ENCODE data around the gene TMEM14C.

The TMEM14C gene

DNA sequence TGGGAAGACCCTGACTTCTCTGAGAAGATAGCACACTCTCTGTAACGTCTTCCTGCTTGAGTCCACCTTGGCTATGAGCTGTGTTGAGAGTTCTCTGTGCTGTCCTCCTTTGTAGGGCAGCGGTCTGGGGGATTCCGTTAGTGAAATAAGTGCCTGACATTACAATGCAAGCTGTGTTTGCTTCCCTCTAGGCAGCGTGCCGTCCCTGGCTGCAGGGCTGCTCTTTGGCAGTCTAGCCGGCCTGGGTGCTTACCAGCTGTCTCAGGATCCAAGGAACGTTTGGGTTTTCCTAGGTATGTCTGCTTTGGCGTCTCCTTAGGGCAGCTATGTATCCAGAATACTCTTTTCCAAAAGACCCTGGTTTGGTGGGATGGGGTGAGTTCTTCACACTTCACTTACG, 2.8 kb downstream of the TMEM14C start:
- Histone ChIP-seq H3F3A (ENCODE audit: low read depth) (no peaks in the 10 kb centered on the region), H2AFZ (ENCODE audit: low read length) (no peak overlapping the region), H3K4me2 (ENCODE audit: low read depth, low read length, poor library complexity, severe bottlenecking) (peak overlapping the region; percentile 90), H3K9ac (ENCODE audit: low read depth, low read length, poor library complexity, severe bottlenecking) (no peak overlapping the region), H4K20me1 (ENCODE audit: insufficient read depth, low read length, poor library complexity, severe bottlenecking) (no peaks in the 10 kb centered on the region), H3K9me3 (ENCODE audit: insufficient read depth, low read depth, low read length) (no peaks in the 10 kb centered on the region), H3K4me1 (ENCODE audit: insufficient read depth, low read length, poor library complexity, severe bottlenecking) (peaks cover 25% of the 10 kb centered on the region), H3K79me2 (ENCODE audit: insufficient read depth, low read length) (peaks cover 26% of the 10 kb centered on the region), H3K36me3 (ENCODE audit: insufficient read depth, low read length) (no peaks in the 10 kb centered on the region), H3K27me3 (ENCODE audit: insufficient read depth, low read length, poor library complexity, severe bottlenecking) (no peaks in the 10 kb centered on the region), H3K4me3 (ENCODE audit: low read length, poor library complexity, severe bottlenecking) (no peak overlapping the region), H3K9me2 (replicated peaks; ENCODE audit: low read depth, low read length) (no peaks in the 10 kb centered on the region)
- no peak for TF ChIP-seq EZH2phosphoT487 (IDR thresholded peaks at IDR 0.05; ENCODE audit: borderline replicate concordance)
- TF ChIP-seq, protein P1, sequence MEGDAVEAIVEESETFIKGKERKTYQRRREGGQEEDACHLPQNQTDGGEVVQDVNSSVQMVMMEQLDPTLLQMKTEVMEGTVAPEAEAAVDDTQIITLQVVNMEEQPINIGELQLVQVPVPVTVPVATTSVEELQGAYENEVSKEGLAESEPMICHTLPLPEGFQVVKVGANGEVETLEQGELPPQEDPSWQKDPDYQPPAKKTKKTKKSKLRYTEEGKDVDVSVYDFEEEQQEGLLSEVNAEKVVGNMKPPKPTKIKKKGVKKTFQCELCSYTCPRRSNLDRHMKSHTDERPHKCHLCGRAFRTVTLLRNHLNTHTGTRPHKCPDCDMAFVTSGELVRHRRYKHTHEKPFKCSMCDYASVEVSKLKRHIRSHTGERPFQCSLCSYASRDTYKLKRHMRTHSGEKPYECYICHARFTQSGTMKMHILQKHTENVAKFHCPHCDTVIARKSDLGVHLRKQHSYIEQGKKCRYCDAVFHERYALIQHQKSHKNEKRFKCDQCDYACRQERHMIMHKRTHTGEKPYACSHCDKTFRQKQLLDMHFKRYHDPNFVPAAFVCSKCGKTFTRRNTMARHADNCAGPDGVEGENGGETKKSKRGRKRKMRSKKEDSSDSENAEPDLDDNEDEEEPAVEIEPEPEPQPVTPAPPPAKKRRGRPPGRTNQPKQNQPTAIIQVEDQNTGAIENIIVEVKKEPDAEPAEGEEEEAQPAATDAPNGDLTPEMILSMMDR (conservative IDR thresholded peaks at IDR 0.05; ENCODE audit: low read length): no peak

DNA sequence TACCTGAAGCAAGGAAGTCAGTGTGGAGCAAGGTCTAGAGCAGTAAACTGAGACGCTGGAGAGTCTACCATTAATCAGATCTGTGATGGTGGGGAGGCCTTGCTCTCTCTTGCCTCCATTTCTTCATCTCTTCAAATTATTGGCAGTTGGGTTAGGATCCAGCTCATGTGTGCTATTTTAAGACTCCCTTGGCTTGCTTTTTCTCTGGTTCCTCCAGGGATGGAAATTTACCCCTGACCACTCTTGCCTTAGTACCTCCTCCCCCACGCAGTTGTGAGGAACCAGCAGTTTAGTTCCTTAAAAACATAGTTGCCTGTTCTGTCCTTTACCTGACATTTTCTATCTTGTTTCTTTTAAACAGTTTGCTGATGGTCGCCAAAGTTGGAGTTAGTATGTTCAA, 7.4 kb downstream of the TMEM14C start:
- H3K9me2 ChIP-seq (replicated peaks; ENCODE audit: low read depth, low read length): no peaks in the 10 kb centered on the region
- no peak overlapping the region for H3K4me2 ChIP-seq (ENCODE audit: low read depth, low read length, poor library complexity, severe bottlenecking)
- H3K4me3 ChIP-seq (ENCODE audit: low read length, poor library complexity, severe bottlenecking): no peak overlapping the region
- H3F3A ChIP-seq (ENCODE audit: low read depth): peaks cover 11% of the 10 kb centered on the region; the same call in 1 of the 2 replicates
- no peaks in the 10 kb centered on the region for H3K36me3 ChIP-seq (ENCODE audit: insufficient read depth, low read length)
- H2AFZ ChIP-seq (ENCODE audit: low read length): no peak overlapping the region
- H3K27me3 ChIP-seq (ENCODE audit: insufficient read depth, low read length, poor library complexity, severe bottlenecking): no peaks in the 10 kb centered on the region
- TF ChIP-seq EZH2phosphoT487 (IDR thresholded peaks at IDR 0.05; ENCODE audit: borderline replicate concordance): no peak
- TF ChIP-seq, protein P1 (conservative IDR thresholded peaks at IDR 0.05; ENCODE audit: low read length): no peak
- H3K9ac ChIP-seq (ENCODE audit: low read depth, low read length, poor library complexity, severe bottlenecking): no peak overlapping the region
- no peaks in the 10 kb centered on the region for H4K20me1 ChIP-seq (ENCODE audit: insufficient read depth, low read length, poor library complexity, severe bottlenecking)
- peaks cover 6% of the 10 kb centered on the region for H3K79me2 ChIP-seq (ENCODE audit: insufficient read depth, low read length)
- H3K9me3 ChIP-seq (ENCODE audit: insufficient read depth, low read depth, low read length): no peaks in the 10 kb centered on the region
- H3K4me1 ChIP-seq (ENCODE audit: insufficient read depth, low read length, poor library complexity, severe bottlenecking): peaks cover 17% of the 10 kb centered on the region

DNA sequence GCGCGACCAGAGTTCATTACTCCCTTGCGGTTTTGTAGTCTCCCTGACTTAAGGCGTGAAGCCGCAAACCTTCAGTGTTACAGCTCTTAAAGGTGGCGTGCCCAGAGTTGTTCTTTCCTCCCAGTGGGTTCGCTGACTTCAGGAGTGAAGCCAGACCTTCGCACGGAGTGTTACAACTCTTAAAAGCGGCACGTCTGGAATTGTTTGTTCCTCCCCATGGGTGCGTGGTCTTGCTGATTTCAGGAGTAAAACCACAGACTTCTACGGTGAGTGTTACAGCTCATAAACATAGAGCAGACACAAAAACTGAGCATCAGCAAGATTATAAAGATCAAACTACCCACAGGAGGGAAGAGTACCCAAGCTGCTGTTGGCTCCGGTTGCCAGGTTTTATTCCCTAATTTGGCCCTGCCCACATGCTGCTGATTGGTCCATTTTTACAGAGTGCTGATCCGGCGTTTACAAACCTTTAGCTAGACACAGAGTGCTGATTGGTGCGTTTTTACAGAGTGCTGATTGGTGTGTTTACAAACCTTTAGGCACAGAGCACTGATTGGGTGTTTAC, 10.4 kb downstream of the TMEM14C start:
- Histone ChIP-seq H3K4me3 (ENCODE audit: low read length, poor library complexity, severe bottlenecking) (peak overlapping the region; percentile 67), H3K9me3 (ENCODE audit: insufficient read depth, low read depth, low read length) (no peaks in the 10 kb centered on the region), H3K9me2 (replicated peaks; ENCODE audit: low read depth, low read length) (no peaks in the 10 kb centered on the region), H3K27me3 (ENCODE audit: insufficient read depth, low read length, poor library complexity, severe bottlenecking) (no peaks in the 10 kb centered on the region), H3K79me2 (ENCODE audit: insufficient read depth, low read length) (no peaks in the 10 kb centered on the region), H4K20me1 (ENCODE audit: insufficient read depth, low read length, poor library complexity, severe bottlenecking) (no peaks in the 10 kb centered on the region), H3K36me3 (ENCODE audit: insufficient read depth, low read length) (no peaks in the 10 kb centered on the region), H3K9ac (ENCODE audit: low read depth, low read length, poor library complexity, severe bottlenecking) (peak overlapping the region; percentile 40), H3K4me1 (ENCODE audit: insufficient read depth, low read length, poor library complexity, severe bottlenecking) (peaks cover 17% of the 10 kb centered on the region), H3F3A (ENCODE audit: low read depth) (peaks cover 11% of the 10 kb centered on the region; the same call in 1 of the 2 replicates), H2AFZ (ENCODE audit: low read length) (peak overlapping the region; percentile 62), H3K4me2 (ENCODE audit: low read depth, low read length, poor library complexity, severe bottlenecking) (peak overlapping the region; percentile 84)
- TF ChIP-seq, protein P1 (conservative IDR thresholded peaks at IDR 0.05; ENCODE audit: low read length): no peak
- TF ChIP-seq EZH2phosphoT487 (IDR thresholded peaks at IDR 0.05; ENCODE audit: borderline replicate concordance): no peak

Data from Loucy (cell line).